Measurements from ENCODE around the gene CFAP45. TPM values are rescaled to one million over a fixed set of nuclear protein-coding genes. Genes with fewer than 3 reads are reported as not detected.

The CFAP45 gene
- total and polyA plus RNA-seq, 2 of the 8 experiments (the other 6 are each of a cell fraction or from before 2014, with no cell fraction given) = 0.05 TPM; not detected in 1

DNA sequence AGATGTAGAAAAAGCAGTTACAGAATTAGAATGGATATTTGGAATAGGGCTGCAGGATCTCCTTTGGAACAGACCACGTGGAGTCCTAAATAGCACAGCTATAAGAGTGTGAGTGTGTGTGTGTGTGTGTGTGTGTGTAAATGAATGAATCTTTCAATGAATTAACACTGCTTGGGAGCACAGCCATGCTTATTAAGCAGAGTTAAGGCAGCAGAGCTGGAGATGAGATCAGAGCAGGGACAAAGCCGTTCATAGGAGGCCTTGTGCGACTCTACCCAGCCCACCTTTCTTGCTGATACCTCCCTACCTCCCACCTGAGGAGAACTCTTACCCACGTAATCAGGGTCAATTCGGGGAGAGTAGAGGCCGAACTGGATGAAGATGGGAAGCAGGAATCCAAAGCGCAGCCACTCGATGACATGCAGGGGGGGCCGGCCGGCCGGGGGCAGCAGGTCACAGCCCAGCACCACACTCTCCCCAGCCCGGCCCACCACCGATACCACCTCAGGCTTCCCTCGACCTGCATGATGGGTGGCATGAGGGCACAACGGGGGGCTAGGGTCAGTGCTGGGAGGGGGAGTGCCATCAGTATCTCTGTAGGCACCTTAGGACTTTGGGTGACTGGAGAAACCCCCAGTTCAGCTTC lies 42.8 kb upstream of the CFAP45 start:
- Histone ChIP-seq H2AFZ (ENCODE audit: low read length) (no peak overlapping the region), H2BK5ac (ENCODE audit: low read depth, low read length) (no peak overlapping the region), H3K18ac (ENCODE audit: extremely low read depth, low read length) (no peak overlapping the region), H3K79me2 (ENCODE audit: control insufficient read depth in 1 of 2, insufficient read depth in 2 of 2, low read length in 2 of 2) (peaks cover 3 to 12% of the 10 kb centered on the region in 2 experiments; a peak in 2 of 4 replicates), H3K14ac (ENCODE audit: insufficient read length) (no peak overlapping the region), H4K8ac (ENCODE audit: extremely low read depth, insufficient read depth, low read length) (no peak overlapping the region; the same call in 1 of the 2 replicates), H3K4me2 (ENCODE audit: insufficient read depth in 1 of 2, low read depth in 2 of 2, low read length in 2 of 2) (no peak overlapping the region), H3K4ac (replicated peaks; ENCODE audit: insufficient read length, low read depth, low read length) (no peak overlapping the region), H3K36me3 (ENCODE audit: control insufficient read depth in 2 of 4, insufficient read depth in 4 of 4, low read length in 3 of 4) (peaks cover 0 to 12% (median 1%) of the 10 kb centered on the region in 4 experiments; a peak in 5 of 8 replicates), H3K4me3 (ENCODE audit: extremely low read depth in 1 of 4, insufficient read depth in 2 of 4, low read depth in 3 of 4, low read length in 4 of 4) (no peak overlapping the region), H3K56ac (replicated peaks; ENCODE audit: insufficient read length, low read depth, low read length) (no peak overlapping the region), H2BK15ac (ENCODE audit: low read length) (no peak overlapping the region), H4K5ac (ENCODE audit: insufficient read length, low read depth, low read length) (no peak overlapping the region), H2BK12ac (ENCODE audit: low read depth, low read length) (0 out of 2 replicates have a peak overlapping the region, but pooled peaks have one; percentile 39), H2AK5ac (ENCODE audit: low read depth, low read length) (no peak overlapping the region), H2BK120ac (replicated peaks; ENCODE audit: low read depth, low read length) (no peak overlapping the region), H3K9me3 (ENCODE audit: insufficient read depth in 2 of 2, low read depth in 1 of 2, low read length in 1 of 2) (no peaks in the 10 kb centered on the region), H3K27ac (ENCODE audit: low read depth, low read length) (no peak overlapping the region), H3K79me1 (ENCODE audit: low read depth, low read length) (peaks cover 2% of the 10 kb centered on the region; the same call in 1 of the 2 replicates), H3K23ac (ENCODE audit: insufficient read length) (no peak overlapping the region), H3K4me1 (replicated peaks in 1 of 4; ENCODE audit: control insufficient read depth in 3 of 4, insufficient read depth in 4 of 4, low read length in 3 of 4) (peaks cover 7 to 24% (median 16%) of the 10 kb centered on the region in 4 experiments), H4K20me1 (replicated peaks in 1 of 2; ENCODE audit: control insufficient read depth in 1 of 2, insufficient read depth in 2 of 2, low read length in 2 of 2) (no peaks in the 10 kb centered on the region), H4K91ac (replicated peaks; ENCODE audit: insufficient read length, low read length) (no peak overlapping the region), H3K9ac (replicated peaks in 1 of 4; ENCODE audit: extremely low read depth in 1 of 4, low read depth in 3 of 4, low read length in 3 of 4) (no peak overlapping the region), H3K27me3 (replicated peaks in 1 of 4; ENCODE audit: control insufficient read depth in 3 of 4, extremely low read depth in 1 of 4, insufficient read depth in 3 of 4, low read length in 3 of 4) (no peaks in the 10 kb centered on the region), H2BK20ac (ENCODE audit: low read length) (no peak overlapping the region), H3K23me2 (ENCODE audit: low read depth, low read length) (peaks cover 10% of the 10 kb centered on the region; the same call in 1 of the 2 replicates)
- no peak for DNase-seq (ENCODE audit: low read depth in 1 of 2, low spot score in 2 of 2)
- POLR2A ChIA-PET (ENCODE audit: partially characterized antibody) = interaction anchor here (0.9 to 2.5 kb wide), 4 partner anchors 11 to 62 kb away, joined by 3 to 9 read pairs (median 4); partner anchors contain the start of gene SLAMF9
- TF ChIP-seq, protein P1, sequence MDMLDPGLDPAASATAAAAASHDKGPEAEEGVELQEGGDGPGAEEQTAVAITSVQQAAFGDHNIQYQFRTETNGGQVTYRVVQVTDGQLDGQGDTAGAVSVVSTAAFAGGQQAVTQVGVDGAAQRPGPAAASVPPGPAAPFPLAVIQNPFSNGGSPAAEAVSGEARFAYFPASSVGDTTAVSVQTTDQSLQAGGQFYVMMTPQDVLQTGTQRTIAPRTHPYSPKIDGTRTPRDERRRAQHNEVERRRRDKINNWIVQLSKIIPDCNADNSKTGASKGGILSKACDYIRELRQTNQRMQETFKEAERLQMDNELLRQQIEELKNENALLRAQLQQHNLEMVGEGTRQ (IDR thresholded peaks at IDR 0.05; ENCODE audit: low read length) = no peak
- TF ChIP-seq MAFK (IDR thresholded peaks at IDR 0.05; ENCODE audit: low read depth, low read length) = no peak
- TF ChIP-seq RFX5 (IDR thresholded peaks at IDR 0.05; ENCODE audit: borderline replicate concordance, low read depth, low read length) = no peak
- TF ChIP-seq SP1 (IDR thresholded peaks at IDR 0.05; ENCODE audit: low read depth, low read length) = no peak
- CTCF ChIA-PET (ENCODE audit: partially characterized antibody) = interaction anchor here (16.4 to 35.5 kb wide), 2 partner anchors 51 to 62 kb away, joined by 124 to 696 read pairs; no protein-coding TSS in a partner anchor
- no peak for FAIRE-seq
- 80% methylated on average over 14 of the region's 15 CpGs; no CpG with 5 or more reads in 1 of the 2 experiments for WGBS, 2 experiments (ENCODE audit: extremely low coverage in 1 of 2, insufficient coverage in 1 of 2, insufficient read length in 1 of 2, insufficient replicate concordance in 2 of 2, low coverage in 1 of 2, low lambda C conversion rate in 2 of 2, missing lambda C conversion rate in 1 of 2)

All from H1 (cell line).